A549 (cell line): Measurements from ENCODE around the gene ZNF710. TPM values are rescaled to one million over a fixed set of nuclear protein-coding genes. Genes with fewer than 3 reads are reported as not detected.

Experiments
- ATAC-seq, 2 experiments: fragments of 200-7000 bp in 1 of 2; fragments of >200 bp in 1 of 2; cut with Nextera tagmentation in 1 of 2; cut with Tn5 transposase in 1 of 2; 3 replicates each; pipeline versions ENCODE4 v1.8.0 to v1.9.1; 2018 to 2020; ENCODE audit warnings: mild to moderate bottlenecking in 1 of 2, moderate library complexity in 1 of 2
- CTCF ChIA-PET: fragments of 300-600 bp; sonication (Branson Sonifier 250); formaldehyde crosslinking; extraction: SDS; loops from one replicate; lab custom pipeline; 2021; ENCODE audit warnings: antibody characterized with exemption, inconsistent platforms; lab: Yijun Ruan, JAX
- POLR2A ChIA-PET: fragments of 350-600 bp; formaldehyde crosslinking; extraction: SDS; loops from one replicate; lab custom pipeline; 2021; ENCODE audit warnings: antibody characterized with exemption, inconsistent platforms; lab: Yijun Ruan, JAX
- DNase-seq, 2 experiments: peaks; one replicate each; pipeline versions ENCODE4 v3.0.0 to v3.0.0-alpha.2; 2011 to 2016; ENCODE audit warnings: low read depth in 1 of 2, low spot score in 1 of 2
- FAIRE-seq: peaks from 2 replicates; lab custom pipeline; 2011; peaks lifted over from hg19 to GRCh38; lab: Jason Lieb, UNC
- H3K27ac ChIP-seq, 2 experiments: fragments of >200 bp; sonication (Bioruptor Twin); formaldehyde crosslinking; 3 replicates each; pipeline ENCODE4 v1.5.1; 2016 to 2017
- H3K4me1 ChIP-seq: fragments of >200 bp; sonication (Bioruptor Twin); formaldehyde crosslinking; 3 replicates; pipeline ENCODE4 v1.6.1; 2016
- H3K4me2 ChIP-seq: fragments of >200 bp; sonication (Bioruptor Twin); formaldehyde crosslinking; 3 replicates; pipeline ENCODE4 v1.6.1; 2016
- H3K4me3 ChIP-seq: fragments of >200 bp; sonication (Bioruptor Twin); formaldehyde crosslinking; 3 replicates; pipeline ENCODE4 v1.5.1; 2016
- H3K9me3 ChIP-seq: fragments of >200 bp; sonication (Bioruptor Twin); formaldehyde crosslinking; 3 replicates; pipeline ENCODE4 v1.6.1; 2016
- BCL3 ChIP-seq: fragments of >200 bp; sonication (Bioruptor Twin); formaldehyde crosslinking; IDR thresholded peaks from 3 replicates; pipeline ENCODE4 v1.6.1; 2016
- CBX2 ChIP-seq: fragments of 200-600 bp; sonication (generic); IDR thresholded peaks from 2 replicates; pipeline ENCODE4 v1.6.1; 2016; ENCODE audit warnings: low read depth, mild to moderate bottlenecking, borderline replicate concordance
- CBX8 ChIP-seq: fragments of 200-600 bp; sonication (generic); IDR thresholded peaks from 2 replicates; pipeline ENCODE4 v1.6.1; 2016
- CHD4 ChIP-seq: fragments of 200-600 bp; sonication (generic); IDR thresholded peaks from 2 replicates; pipeline ENCODE4 v1.6.1; 2016; ENCODE audit warnings: antibody characterized with exemption, mild to moderate bottlenecking, borderline replicate concordance
- E2F6 ChIP-seq: IDR thresholded peaks from 2 replicates; pipeline ENCODE4 v1.6.1; 2012; ENCODE audit warnings: low read depth, borderline replicate concordance
- EHF ChIP-seq: fragments of 250-450 bp; sonication (Bioruptor Pico); IDR thresholded peaks from 2 replicates; pipeline ENCODE4 v1.5.0; 2020; ENCODE audit warnings: mild to moderate bottlenecking
- EP300 ChIP-seq, 2 experiments: fragments of >200 bp; sonication (Bioruptor Twin); formaldehyde crosslinking; IDR thresholded peaks; 2 replicates in 1 of 2; 3 replicates in 1 of 2; pipeline ENCODE4 v1.6.1; 2016 to 2017
- ESRRA ChIP-seq: fragments of 150-350 bp; IDR thresholded peaks from 2 replicates; pipeline ENCODE4 v1.6.1; 2014; ENCODE audit warnings: mild to moderate bottlenecking, low read length, borderline replicate concordance
- GATA3 ChIP-seq: IDR thresholded peaks from 2 replicates; pipeline ENCODE4 v1.6.1; 2012; ENCODE audit warnings: borderline replicate concordance
- HEYL ChIP-seq: fragments of 250-450 bp; sonication (Bioruptor Pico); IDR thresholded peaks from 2 replicates; pipeline ENCODE4 v1.8.0; 2021; ENCODE audit warnings: mild to moderate bottlenecking, moderate library complexity
- HOXA7 ChIP-seq: fragments of 250-450 bp; sonication (Bioruptor Pico); IDR thresholded peaks from 2 replicates; pipeline ENCODE4 v1.5.0; 2020; ENCODE audit warnings: mild to moderate bottlenecking, moderate library complexity
- HOXB13 ChIP-seq: fragments of 250-450 bp; sonication (Bioruptor Pico); IDR thresholded peaks from 2 replicates; pipeline ENCODE4 v1.5.0; 2020; ENCODE audit warnings: low read depth, mild to moderate bottlenecking, moderate library complexity
- KDM5A ChIP-seq: fragments of 200-600 bp; sonication (generic); IDR thresholded peaks from 2 replicates; pipeline ENCODE4 v1.6.1; 2016; ENCODE audit warnings: antibody characterized with exemption, mild to moderate bottlenecking
- MAFK ChIP-seq: fragments of 450-650 bp; IDR thresholded peaks from 2 replicates; pipeline ENCODE4 v1.6.1; 2014; ENCODE audit not compliant: partially characterized antibody
- MAX ChIP-seq: IDR thresholded peaks from 2 replicates; pipeline ENCODE4 v1.6.1; 2012
- MYC ChIP-seq: IDR thresholded peaks from 2 replicates; pipeline ENCODE4 v1.6.1; 2012; ENCODE audit warnings: mild to moderate bottlenecking, inconsistent platforms, low read length, improper control_type of control experiment, borderline replicate concordance
- NFE2L2 ChIP-seq: fragments of 150-350 bp; conservative IDR thresholded peaks from 2 replicates; pipeline ENCODE4 v1.6.1; 2014; ENCODE audit warnings: low read length
- NPAS2 ChIP-seq: fragments of 250-450 bp; sonication (Bioruptor Pico); IDR thresholded peaks from 2 replicates; pipeline ENCODE4 v1.8.0; 2022; ENCODE audit warnings: mild to moderate bottlenecking, moderate library complexity, borderline replicate concordance
- POLR2A ChIP-seq: IDR thresholded peaks from 2 replicates; pipeline ENCODE4 v1.6.1; 2012; ENCODE audit warnings: mild to moderate bottlenecking, low read length
- POLR2AphosphoS2 ChIP-seq: conservative IDR thresholded peaks from 2 replicates; pipeline ENCODE4 v1.6.1; 2012; ENCODE audit warnings: low read length, improper control_type of control experiment, inconsistent platforms
- RARB ChIP-seq: fragments of 250-450 bp; sonication (Bioruptor Pico); IDR thresholded peaks from 2 replicates; pipeline ENCODE4 v1.8.0; 2021; ENCODE audit warnings: mild to moderate bottlenecking, moderate library complexity
- RCOR1 ChIP-seq: fragments of 150-350 bp; IDR thresholded peaks from 2 replicates; pipeline ENCODE4 v1.6.1; 2014; ENCODE audit warnings: antibody characterized with exemption, low read length, low read depth
- REST ChIP-seq: fragments of 200-600 bp; sonication (generic); IDR thresholded peaks from 2 replicates; pipeline ENCODE4 v1.6.1; 2016; ENCODE audit warnings: antibody characterized with exemption, mild to moderate bottlenecking, moderate library complexity
- RFX5 ChIP-seq: fragments of 450-650 bp; IDR thresholded peaks from 2 replicates; pipeline ENCODE4 v1.7.1; 2014; ENCODE audit warnings: antibody characterized with exemption, mild to moderate bottlenecking, moderate library complexity
- RNF2 ChIP-seq: fragments of 200-600 bp; sonication (generic); IDR thresholded peaks from 2 replicates; pipeline ENCODE4 v1.6.1; 2016; ENCODE audit warnings: low read depth, mild to moderate bottlenecking, antibody characterized with exemption, moderate library complexity, borderline replicate concordance
- USF2 ChIP-seq: fragments of 450-650 bp; IDR thresholded peaks from 2 replicates; pipeline ENCODE4 v1.6.1; 2014; ENCODE audit warnings: antibody characterized with exemption
- ZSCAN20 ChIP-seq: fragments of 250-450 bp; sonication (Bioruptor Pico); IDR thresholded peaks from 2 replicates; pipeline ENCODE4 v1.8.0; 2022; ENCODE audit warnings: mild to moderate bottlenecking, moderate library complexity
- WGBS: methylation state at CpG from one replicate; pipeline ENCODE4 v1.1.6; 2017; ENCODE audit errors: missing lambda C conversion rate; 5-methylcytosine and 5-hydroxymethylcytosine counted together
- polyA plus RNA-seq, 4 experiments: library from polyadenylated mRNA; depleted of rRNA in 3 of 4; stranded (reverse); fragments of >200 nt; fragmentation: RNase III in 1 of 4; extraction: RNeasy Plus Mini Kit Qiagen cat#74134 plus additional on column Dnase treatment in 1 of 4; gene quantifications; 2 replicates in 3 of 4; 3 replicates in 1 of 4; pipeline ENCODE4 v1.2.3, GENCODE V29; 2011 to 2017

ZNF710 gene
- polyA plus RNA-seq, 2 of the 4 experiments (the other 2 are of a cell fraction) = 2.6 to 7.8 TPM

GRCh38 chr15:90101130-90101968, 100.2 kb downstream of the ZNF710 start:
- WGBS = 51% methylated on average over 40 of the region's 40 CpGs
- ATAC-seq (no peak), FAIRE-seq (no peak), DNase-seq (no peak)
- TF ChIP-seq RFX5 (no peak), GATA3 (no peak), MAFK (peak; percentile 8), HOXB13 (CRISPR knock-in tag) (no peak), MAX (no peak; the same call in 1 of the 2 replicates)
- Histone ChIP-seq H3K4me3 (peak overlapping the region; percentile 87), H3K4me2 (peak overlapping the region; percentile 83), H3K9me3 (no peaks in the 10 kb centered on the region), H3K4me1 (peaks cover 24% of the 10 kb centered on the region), H3K27ac (peak overlapping the region; percentile 86 to 92)
- ChIA-PET POLR2A (interaction anchor here (1.3 to 2.1 kb wide), 2 partner anchors 132 to 207 kb away, joined by 3 to 6 read pairs; partner anchors contain the start of genes AP3S2, CIB1 and GDPGP1), CTCF (interaction anchor here (1.0 to 11.7 kb wide), 8 partner anchors 15 to 203 kb away, joined by 3 to 94 read pairs (median 5); no protein-coding TSS in a partner anchor)

GRCh38 chr15:90101969-90102890, 101.1 kb downstream of the ZNF710 start, which contains the start of gene IDH2:
IDH2 (minus strand) TSS chr15:90102468; CDS start chr15:90102390, 78 bp downstream.
- no peak for FAIRE-seq
- Histone ChIP-seq H3K4me3 (peak within 1 kb of the TSS; percentile 87), H3K27ac (peak within 1 kb of the TSS; percentile 86 to 92), H3K9me3 (no peaks in the 10 kb centered on the region), H3K4me1 (peaks cover 33% of the 10 kb centered on the region), H3K4me2 (peak within 1 kb of the TSS; percentile 83)
- peak; percentile 78 to 92 for DNase-seq
- WGBS = 2% methylated on average over 25 of the region's 104 CpGs
- ATAC-seq = peak; percentile 91 to 95
- CTCF ChIA-PET = interaction anchor here (1.0 to 11.7 kb wide), 8 partner anchors 16 to 215 kb away, joined by 3 to 94 read pairs (median 4); no protein-coding TSS in a partner anchor
- POLR2A ChIA-PET = interaction anchor here (0.6 to 2.1 kb wide), 7 partner anchors 15 to 208 kb away, joined by 3 to 7 read pairs (median 4); partner anchors contain the start of genes AP3S2, CIB1, GDPGP1 and TTLL13
- no peak for TF ChIP-seq RCOR1
- TF ChIP-seq EP300 (IDR thresholded peaks at IDR 0.05) = no peak
- TF ChIP-seq NFE2L2 = no peak
- TF ChIP-seq BCL3 = peak; percentile 85; the same call in 1 of the 3 replicates
- TF ChIP-seq POLR2AphosphoS2 = no peak
- no peak for TF ChIP-seq CHD4
- no peak for TF ChIP-seq CBX2
- no peak for TF ChIP-seq ESRRA
- TF ChIP-seq MYC = no peak
- TF ChIP-seq RFX5 = 0 out of 2 replicates have a peak, but pooled peaks have one; percentile 31
- TF ChIP-seq KDM5A = no peak
- no peak for TF ChIP-seq NPAS2
- TF ChIP-seq RNF2 = no peak
- TF ChIP-seq HEYL (CRISPR knock-in tag) = no peak
- TF ChIP-seq HOXA7 (CRISPR knock-in tag) = no peak
- no peak for TF ChIP-seq ZSCAN20
- TF ChIP-seq RARB (CRISPR knock-in tag) = no peak
- TF ChIP-seq USF2 = no peak
- TF ChIP-seq EHF (CRISPR knock-in tag) = no peak
- TF ChIP-seq E2F6 = peak; percentile 13; the same call in 1 of the 2 replicates
- peak; percentile 71 for TF ChIP-seq REST
- peak; percentile 21 for TF ChIP-seq MAX
- no peak for TF ChIP-seq CBX8
- TF ChIP-seq POLR2A = peak; percentile 97
